GM18508 (cell line): ENCODE data around the gene UFSP1.

Experiments used
- ATAC-seq: cut with Tn5 transposase; IDR thresholded peaks from one replicate; pipeline ENCODE4 v1.9.1; 2021; ENCODE audit warnings: moderate number of reproducible peaks; ENCODE audit not compliant: insufficient read depth, unreplicated experiment

Gene UFSP1

DNA sequence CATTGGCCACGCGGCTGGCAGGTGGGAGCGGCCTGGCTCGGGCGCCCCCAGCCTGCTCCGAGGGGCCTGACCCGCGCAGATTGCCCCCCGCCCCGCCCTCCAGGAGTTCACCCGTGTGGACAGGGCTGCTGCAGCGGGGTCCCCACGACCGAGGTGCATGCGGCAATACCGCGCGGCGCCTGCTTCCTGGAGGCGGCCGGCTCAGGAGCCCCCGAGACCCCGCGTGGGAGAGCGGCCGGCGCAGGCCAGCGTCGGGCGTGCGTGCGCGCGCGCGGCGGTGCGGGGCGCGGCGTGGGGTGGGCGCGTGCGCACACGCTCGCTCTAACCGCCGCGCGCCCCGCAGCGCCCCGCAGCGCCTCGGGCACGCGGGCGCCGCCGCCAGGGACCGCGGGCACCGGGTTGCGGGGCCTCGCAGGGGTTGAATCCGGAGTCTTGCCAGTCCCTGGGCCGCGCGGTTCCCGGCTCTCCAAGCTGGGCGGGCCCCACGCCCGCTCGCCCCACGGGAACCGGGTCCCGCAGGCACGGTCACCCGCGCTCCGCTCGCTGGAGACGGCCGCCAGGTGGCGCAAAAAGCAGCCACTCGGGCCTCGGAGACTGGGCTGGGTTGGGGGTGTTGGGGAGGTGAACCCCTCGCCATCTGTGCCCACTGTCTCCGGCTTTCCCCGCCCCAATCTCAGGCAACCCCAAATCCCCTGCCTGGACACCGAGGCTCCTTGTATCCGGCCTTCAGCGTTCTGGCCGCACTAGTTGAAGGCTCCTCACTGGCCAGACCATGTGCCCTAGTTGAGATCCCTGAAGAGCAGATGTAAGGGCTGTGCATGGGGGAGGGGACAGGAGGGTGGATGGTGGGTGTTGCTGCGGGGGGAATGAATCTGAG is 7.5 kb upstream of the UFSP1 start:
- ATAC-seq, result no peak

DNA sequence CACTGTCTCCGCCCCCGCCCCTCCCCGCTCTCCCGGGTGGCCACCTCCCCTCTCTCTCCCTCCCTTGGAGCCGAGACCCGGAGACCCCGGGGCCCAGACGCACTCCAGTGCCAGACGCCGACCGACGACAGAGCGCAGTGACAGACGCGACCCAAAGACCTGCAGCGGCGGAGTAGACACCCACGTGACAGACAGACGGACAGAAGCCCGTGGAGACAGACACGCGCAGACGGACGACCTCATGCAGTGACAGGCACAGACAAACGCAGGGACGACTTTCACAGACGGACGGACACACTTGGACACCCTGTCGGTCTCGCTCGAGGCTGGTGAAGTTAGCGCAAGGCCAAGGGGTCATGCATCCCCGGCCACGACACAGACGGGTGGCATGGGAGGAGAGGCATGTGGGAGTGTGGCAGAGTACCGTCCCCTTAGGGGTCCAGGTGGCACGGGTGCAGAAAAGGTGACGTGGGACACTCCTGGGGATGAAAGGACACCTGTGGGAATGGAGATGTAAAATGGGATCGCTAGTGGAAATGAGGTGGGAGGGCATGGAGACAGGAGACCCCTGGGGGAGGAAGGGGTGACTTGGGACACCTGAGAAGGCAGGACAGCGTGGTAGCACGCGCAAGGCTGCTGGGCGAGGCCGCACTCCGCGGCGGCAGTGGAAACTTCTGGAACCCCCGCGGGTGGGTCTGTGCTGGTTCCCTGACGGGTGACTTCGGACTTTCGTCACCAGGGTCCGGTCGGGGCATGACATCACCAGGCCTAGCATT is 6.6 kb upstream of the UFSP1 start:
- no peak for ATAC-seq

DNA sequence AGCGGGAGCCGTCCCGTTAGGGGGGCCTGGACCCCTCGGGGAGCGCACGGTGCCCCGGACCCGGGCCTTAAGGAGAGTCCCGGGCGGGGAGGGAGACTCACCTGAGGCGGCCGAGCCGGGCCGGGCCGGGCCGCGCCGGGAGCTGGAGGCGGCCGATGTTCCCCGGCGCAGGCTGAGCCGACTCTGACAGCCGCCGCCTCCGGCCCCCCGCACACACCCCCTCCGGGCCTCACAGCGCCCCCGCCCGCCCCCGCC is 6.1 kb upstream of the UFSP1 start, which contains the start of gene ACHE:
TSS of gene ACHE (minus strand) at position 188 of the 255 bp plus-strand sequence. CDS start 1,656 bp downstream, outside the sequence.
- ATAC-seq, result no peak

GRCh38 chr7:100894860-100895700 is 5.6 kb upstream of the UFSP1 start:
- ATAC-seq, result no peak

DNA sequence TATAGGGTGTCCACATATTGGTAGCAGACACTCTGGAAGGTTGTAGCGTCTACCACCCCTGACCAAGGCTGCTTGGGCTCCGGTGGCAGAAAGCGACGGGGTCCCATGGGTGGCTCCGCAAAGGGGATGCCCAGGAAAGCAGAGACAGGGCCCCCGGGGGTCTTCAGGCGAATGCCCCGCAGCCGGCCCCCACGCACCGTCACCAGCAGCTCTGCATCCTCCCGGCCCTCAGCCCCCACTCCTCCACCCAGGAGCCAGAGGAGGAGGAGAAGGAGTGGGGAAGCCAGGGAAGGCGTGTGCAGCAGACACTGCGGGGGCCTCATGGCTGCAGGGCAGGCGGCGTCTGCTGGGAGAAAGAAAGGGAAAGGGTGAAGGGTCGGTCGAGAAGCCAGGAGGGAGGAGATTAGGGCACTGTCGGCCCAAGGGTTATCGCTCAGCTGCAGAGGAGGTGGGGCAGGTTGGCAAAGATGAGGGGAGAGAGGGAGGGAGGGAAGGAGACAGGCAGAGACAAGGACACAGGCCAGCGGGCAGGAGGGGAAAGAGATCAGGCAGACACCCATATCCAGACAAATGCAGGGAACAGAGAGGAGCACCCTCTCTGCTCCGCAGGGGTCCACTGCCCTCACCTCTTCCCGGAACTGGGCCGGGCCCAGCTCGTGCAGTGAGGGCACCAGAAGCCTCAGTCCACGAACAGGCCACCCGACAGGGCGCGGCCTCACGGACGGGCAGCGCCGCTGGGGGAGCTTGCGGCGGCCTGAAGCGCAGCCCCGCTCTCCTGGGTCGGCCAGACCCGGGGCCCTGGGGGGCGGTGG is 4.6 kb upstream of the UFSP1 start:
- no peak for ATAC-seq

- ATAC-seq, result no peak
These were observed 3.9 kb upstream of the UFSP1 start for GRCh38 chr7:100893318-100893895.

DNA sequence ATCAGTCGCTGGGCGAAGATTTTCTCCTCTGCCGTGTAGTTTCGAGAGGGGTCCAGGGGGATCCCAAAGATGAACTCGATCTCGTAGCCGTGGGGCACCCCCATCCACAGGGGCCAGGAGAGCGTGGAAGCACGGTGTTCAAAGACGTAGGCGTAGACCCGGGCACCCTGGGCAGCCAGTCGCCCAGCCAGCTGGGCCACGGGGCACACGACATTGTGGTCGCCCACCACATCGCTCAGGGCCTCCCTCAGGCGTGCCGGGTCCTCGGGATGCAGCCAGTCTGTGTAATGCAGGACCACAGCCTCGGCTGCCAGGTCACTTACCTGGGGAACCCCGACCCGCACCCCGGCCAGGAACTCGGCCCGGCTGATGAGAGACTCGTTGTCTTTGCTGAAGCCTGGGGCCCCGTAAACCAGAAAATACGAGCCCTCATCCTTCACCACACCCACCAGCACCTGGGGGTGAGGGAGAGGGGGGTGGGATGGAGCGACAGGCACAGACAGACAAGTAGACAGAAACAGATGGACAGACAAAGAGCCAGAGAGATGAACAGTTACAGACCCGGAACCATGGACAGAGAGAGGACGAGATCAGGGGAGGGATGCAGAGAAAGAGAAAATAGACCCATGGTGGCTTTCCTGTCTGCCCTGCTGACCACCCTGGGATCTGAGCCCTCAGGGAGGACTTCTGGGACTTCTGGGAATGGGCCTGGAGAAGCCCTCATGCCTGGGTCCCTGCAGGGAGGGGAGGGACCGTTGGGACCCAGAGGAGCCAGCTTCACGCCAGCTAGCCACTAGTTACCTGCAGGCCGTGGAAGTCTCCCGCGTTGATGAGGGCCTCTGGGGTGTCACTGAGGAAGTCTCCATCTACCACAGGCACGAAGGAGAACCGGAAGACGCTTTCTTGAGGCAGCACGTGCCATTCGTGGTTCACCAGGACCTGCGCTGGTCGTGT is 3.1 kb upstream of the UFSP1 start:
- ATAC-seq, result no peak

DNA sequence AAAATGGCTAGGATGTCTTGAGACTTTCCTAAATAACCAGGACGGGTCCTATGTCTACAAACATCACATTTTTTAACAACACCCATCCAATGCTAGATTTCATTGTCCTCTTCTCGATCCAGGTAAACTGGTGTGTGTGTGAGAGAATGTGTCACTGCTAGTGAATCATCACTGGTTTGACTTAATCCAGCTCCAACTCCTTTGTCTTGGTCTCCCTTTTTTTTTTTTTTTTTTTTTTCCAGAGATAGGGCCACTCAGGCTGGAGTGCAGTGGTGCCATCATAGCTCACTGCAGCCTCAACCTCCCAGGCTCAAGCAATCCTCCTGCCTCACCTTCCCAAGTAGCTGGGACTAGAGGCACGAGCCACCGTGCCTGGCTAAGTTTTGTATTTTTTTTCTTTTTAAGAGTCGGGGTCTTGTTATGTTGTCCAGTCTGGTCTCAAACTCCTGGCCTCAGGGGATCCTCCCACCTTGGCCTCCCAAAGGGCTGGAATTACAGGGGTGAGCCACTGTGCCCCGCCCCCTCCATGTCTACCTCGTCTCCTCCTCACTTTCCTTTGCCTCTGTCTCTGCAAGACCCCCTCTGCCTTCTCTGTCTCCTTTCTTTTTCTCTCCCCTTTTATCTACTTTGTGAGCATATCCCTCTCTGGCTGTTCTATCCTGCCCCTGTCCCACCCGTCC is 2.2 kb upstream of the UFSP1 start:
- ATAC-seq, result no peak

DNA sequence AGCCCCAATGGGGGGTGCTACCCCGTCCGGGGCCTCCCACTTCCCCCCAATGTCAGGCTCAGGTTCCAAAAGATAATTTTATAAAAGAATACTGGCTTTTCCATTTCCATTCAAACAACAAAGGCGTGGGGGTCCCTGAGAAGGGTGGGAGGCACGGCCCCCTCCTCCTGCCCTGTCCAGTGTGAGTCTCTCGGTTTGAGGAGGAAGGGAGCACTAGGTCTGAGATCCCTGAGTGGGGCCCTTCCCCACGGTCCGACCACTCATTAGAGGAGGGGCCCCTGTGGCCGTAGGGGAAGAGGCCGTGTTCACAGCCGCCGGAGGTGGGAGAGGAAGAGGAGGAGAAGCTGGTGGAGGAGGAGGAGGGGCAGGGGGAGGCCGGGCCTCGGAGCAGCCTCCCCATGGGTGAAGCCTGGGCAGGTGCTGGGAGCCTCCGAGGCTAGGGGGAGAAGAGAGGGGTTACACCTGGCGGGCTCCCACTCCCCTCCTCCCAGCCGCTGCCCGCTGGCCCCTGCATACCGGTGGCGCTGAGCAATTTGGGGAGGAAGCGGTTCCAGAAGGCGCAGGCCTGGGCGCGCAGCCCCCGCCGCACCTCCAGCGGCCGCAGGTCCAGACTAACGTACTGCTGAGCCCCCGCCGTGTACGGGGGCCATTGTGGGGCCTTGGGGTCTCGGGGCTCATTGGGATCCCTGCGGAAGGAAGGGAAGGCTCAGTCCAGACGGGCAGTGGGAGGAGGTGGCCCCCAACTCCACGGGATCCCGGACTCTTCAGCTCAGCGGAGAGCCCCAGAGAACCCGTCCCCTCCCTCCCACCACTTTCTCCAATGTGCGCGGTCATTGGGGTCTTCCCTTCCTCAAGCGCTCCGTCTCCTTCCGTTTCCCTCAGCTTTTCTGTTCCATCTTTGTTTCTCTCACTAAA is 1.4 kb upstream of the UFSP1 start:
- ATAC-seq, result no peak

- no peak for ATAC-seq
These were observed 1.1 kb downstream of the UFSP1 start for GRCh38 chr7:100888291-100888987.

DNA sequence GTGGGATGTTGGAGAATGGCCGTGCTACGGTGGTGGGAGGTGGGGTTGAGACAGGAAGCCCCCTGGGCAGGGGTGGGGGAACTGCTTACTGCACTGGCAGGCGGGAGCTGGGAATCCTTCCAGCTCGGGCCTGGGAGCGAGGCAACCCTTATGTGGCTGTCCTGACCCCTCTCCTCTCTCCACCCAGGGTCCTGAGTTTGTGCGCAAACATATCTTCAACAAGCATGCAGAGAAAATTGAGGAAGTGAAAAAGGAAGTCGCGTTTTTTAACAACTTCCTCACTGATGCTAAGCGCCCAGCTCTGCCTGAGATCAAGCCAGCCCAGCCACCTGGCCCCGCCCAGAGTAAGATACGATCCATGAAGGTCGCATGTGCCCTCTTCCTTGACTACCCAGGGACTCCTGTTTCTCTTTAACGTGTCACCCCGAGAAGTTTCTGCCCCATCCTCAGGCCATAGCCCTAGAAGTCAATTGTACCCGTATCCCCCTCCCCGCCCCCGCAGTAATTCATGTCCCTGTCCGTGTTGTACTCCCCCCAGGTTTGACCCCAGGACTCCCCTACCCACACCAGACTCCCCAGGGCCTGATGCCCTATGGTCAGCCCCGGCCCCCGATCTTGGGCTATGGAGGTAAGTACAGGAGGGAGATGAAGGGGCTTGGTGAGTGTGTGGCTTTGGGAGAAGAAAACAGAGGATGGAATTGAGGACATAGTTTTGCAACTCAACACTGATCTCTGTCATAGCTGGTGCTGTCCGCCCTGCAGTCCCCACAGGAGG is 1.8 kb downstream of the UFSP1 start:
- ATAC-seq, result peak; percentile 34

- ATAC-seq, result no peak
These were observed 2.5 kb downstream of the UFSP1 start for GRCh38 chr7:100886936-100887515.

DNA sequence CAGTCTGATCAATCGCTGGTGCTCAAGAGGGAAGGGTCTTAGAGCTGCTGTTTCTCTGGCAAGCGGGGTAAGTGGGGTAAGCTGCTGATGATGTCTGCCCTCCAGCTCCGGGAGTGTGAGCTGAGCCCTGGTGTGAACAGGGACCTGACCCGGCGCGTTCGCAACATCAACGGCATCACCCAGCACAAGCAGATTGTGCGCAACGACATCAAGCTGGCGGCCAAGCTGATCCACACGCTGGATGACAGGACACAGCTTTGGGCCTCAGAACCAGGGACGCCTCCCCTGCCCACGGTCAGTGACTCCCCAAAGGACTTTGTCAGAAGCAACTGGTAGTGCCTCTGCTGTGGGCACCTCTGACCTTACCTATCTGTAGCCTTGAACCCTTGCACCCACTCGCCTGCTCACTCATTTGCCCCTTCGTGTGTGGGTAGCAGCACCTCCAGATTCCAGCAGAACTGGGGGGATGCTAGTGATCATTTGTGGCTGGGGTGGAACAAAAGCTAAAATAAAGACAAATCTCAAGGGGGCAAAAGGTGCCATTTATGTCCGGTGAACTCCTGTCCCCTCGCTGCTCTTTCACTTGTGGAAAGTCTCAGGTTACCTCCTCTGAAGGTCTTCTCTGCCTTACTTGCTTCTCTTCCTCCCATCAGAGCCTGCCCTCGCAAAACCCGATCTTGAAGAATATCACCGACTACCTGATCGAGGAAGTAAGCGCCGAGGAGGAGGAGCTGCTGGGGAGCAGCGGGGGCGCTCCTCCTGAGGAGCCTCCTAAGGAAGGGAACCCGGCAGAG is 3.2 kb downstream of the UFSP1 start:
- no peak for ATAC-seq

DNA sequence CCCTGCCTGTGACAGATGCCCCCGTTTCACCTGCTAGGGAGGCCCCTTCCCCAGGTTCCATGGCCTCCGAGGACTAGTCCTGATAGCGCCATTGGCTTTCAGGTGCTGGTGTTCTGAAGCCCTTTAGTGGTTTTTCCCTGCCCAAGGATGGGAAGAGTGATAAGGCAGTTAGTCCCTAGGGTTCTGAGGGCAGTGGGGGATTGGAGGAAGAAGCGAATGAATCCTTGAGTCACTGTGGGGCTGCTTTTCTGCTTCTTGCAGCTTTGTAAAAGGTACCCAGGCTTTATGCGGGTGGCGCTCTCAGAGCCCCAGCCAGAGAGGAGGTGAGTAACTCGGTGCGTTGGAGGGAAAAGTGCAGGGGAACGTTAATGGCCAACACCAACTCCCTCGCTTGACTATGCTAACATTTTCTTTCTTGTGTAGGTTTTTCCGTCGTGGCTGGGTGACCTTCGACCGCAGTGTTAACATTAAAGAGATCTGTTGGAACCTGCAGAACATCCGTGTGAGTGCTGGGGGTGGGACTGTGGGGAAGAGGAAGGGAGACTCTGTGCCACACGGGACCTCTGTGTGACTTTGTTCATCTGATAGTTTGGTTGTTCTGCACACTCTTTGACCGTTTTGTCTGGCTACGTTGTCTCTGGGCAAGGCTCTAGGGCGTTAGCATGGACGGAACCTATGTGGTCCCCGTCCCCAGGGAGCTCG is 3.9 kb downstream of the UFSP1 start:
- ATAC-seq, result no peak
